Ramos (cell line): ENCODE measurements around the gene TCF15.

Experiments
- in situ Hi-C: fragments of 300-500 bp; cut with MboI; formaldehyde crosslinking; loops from one replicate; pipeline ENCODE4 v1.14.3; 2022; ENCODE audit warnings: low sequenced_read_pairs; ENCODE audit not compliant: unreplicated experiment

The TCF15 gene

DNA sequence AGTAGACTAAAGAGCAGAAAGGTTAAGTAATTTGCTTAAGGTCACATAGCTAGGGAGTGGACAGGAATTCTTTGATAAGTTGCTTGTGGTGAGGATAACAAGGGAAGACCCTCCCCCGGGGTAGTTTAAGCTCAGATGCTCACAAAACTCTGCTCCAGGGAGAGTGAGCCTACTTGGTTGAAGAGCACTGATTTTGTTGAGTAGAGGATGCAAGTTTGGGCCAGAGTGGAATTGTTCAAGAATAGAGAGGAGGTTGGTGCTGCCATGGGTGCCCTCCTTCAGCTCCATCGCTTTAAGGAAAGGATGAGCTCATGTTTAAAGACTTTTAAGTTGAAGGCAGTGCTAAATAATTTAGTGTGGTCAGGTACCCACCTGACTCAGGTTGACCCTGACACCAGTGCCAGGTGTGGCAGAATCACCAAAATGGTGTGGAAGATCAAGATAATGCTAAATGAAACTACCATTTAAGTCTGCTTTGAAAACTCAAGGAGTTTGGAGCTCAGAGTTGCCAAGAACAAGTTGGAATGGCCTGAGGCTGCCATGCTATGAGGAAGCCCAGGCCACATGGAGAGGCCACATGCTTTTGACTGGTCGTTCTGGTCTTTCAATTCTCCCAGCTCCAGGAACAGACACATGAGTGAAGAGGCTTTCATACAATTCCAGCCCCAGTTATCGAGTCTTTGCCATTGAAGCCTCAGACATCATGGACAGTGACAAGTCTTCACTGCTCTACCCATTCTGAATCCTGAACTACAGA lies 8.0 kb upstream of the TCF15 start:
- in situ Hi-C loops, result no loop called here

DNA sequence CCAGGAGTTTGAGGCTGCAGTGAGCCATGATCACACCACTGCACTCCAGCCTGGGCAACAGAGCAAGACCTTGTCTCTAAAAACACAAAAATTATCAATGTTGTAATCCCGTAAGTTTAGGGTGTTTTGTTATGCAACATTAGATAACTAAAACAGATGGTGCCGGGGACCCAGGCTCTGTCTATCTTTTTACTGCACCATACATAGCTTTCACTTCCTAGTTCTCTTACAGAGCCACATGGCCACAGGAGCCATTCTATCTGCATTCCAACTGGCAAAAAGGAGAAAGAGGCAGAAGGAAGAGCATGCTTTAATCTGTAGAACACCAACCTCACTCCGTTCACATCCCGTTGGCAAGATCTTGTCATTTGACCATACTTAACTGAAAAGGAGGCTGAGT lies 5.4 kb upstream of the TCF15 start:
- in situ Hi-C loops, result no loop called here

- in situ Hi-C loops, result no loop called here
Measured at GRCh38 chr20:611843-612185, 1.7 kb upstream of the TCF15 start.

DNA sequence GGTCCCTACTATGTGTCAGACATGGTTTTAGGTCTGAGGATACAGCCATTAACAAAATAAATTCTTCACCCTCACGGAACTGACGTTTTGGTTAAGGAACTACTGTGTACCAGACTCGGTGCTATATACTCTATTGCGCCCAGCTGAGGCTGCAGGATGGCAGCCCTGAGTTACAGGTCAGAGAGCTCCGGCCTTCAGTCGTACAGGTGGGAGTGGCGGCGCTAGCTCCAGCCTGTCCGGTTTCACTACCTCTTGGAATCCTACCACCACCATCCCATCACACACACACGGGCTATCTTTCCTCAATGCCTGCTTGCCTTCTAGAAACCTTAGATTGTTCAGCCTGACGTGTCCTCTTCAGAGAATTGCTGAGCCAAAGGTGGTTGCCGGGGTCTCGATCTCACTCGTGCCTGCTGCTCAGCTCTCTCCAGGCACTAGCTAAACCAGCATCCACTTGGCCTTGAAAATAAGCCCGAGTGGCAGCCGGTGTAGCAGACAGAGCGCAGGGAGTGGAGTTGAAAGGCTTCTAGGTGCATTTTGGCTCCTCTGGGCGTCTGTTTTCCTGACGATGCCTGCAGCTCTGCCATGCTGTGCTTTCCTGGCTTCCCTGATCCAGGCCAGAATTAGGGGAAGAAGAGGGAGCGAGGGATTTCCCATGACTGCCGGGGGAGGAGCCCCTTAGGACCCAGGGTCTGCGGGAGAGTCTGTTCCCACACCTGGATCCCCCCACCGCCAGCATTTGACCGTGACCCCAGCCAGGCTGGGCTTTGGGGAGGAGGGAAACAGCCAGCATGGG lies 1.1 kb upstream of the TCF15 start:
- in situ Hi-C loops, result no loop called here

GRCh38 chr20:609371-609964 lies 641 bp downstream of the TCF15 start:
- in situ Hi-C loops, result no loop called here

GRCh38 chr20:608970-609369 lies 1.1 kb downstream of the TCF15 start:
- in situ Hi-C loops, result no loop called here

DNA sequence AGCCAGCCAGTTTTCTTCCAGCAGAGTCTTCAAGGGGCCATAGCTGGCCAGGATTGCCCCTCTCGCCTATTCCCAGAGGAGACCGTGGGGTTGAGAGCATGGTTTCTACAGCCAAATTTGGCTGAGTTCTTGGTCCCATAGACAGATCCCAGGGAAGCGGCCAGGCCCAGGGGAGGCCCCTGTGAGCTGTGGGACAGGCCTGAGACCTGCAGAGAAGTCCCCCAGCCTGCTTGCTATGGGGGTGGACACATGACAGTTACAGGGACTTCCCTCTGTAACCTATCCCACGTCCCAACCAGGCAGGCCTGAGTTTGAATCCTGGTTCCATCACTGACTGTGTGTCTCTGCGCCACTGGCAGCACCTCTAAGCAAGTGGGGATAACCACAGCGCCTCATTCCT lies 2.6 kb downstream of the TCF15 start:
- in situ Hi-C loops, result no loop called here

GRCh38 chr20:605237-605636 lies 4.9 kb downstream of the TCF15 start:
- in situ Hi-C loops, result no loop called here

DNA sequence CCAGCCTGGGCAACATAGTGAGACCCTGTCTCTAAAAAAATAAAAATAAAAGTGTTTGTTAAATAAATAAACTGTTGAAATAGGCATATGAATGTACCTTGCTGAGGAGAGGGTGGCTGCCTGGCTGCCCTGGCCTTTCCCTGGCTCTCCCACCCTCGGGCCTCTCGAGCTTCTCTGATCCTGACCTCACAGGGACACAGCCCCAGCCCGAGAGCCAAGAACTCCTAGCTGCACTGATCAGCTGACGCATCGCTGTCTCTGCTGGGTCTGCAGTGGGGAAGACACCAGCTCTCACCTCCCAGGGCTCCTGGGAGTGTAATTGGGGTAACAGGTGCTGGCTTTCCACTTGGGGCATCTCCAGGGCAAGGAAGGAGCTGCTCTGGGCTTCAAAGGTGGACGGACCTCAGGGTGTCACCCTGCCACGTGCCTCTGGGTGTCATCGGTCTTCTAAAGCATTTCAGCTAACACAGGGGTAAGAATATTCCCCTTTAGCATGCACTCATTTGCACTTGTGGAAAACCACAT lies 6.9 kb downstream of the TCF15 start:
- in situ Hi-C loops, result no loop called here

DNA sequence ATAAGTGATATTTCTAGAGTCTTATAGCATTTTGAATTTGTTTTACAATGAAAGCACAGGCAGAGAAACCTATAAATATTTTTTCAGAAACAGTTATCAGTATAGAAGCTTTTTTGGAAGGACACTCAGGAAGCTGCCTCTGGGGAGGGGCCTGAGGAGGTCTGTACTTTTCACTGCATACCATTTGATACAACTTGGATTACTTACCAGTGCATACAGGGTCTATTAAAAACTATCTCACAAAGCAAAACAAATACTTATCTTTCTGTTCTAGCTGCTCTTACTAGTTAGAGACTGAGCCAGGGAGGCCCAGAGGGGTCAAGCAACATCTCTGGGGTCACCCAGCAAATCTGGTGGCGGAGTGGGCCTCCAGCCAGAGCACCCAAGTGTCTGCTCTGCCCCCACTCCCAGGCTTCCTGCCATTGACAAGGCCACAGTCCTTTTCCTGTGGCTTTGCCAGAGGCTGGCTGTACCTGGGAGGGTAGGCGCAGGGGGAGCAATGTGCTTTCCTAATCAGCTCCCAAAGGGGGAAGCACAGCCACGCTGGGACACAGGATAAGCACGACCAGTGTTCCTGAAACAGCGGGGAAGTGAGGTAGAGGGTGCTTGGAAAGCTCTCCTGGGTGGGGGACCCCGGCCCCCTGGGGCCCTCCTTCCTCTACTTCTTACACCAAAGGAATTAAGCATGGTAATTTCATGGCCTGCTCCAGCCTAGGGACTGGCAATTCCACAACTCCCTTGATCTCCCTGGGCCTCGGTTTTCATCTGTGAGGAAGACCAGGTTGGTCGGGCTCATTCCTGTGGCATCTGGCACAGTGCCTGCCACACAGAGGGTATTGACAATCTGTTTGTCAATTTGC lies 7.8 kb downstream of the TCF15 start:
- in situ Hi-C loops, result no loop called here

DNA sequence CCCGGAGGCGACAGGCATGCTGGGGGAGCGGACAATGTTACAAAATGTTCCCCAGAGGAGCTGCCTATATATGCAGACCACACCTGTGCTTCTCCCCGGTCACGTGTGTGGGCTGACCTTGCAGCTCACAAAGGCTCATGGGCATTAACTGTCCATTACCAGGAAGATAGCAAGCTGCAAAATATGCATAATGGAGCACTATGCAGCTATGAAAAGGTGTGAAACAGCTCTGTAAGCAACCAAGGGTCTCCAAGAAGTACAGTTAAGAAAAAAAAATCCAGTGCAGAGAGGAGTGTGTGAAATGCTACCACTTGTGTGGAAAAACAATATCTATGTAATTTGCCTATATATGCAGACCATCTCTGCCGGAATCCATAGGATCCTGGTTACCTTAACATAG lies 9.4 kb downstream of the TCF15 start:
- in situ Hi-C loops, result no loop called here

DNA sequence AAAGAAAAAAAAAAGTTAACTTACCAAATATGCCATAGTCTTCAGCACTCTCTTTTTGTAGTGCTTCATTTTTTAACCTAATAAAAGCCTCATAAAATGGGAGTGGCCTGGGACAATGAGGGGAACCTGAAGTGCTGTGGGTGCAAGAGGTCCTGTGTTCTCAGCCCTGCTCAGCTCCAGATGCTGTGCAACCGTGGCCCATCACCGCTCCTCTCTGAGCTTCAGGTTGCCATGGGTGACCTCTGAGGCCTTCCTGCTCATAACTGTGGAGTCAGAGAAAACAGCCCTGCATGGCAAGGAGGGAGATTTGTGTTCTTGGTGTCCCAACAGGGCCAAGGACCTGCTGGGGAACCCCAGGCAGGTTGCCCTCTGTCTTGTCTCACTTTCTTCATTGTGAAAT lies 10.0 kb downstream of the TCF15 start:
- in situ Hi-C loops, result no loop called here

- in situ Hi-C loops, result no loop called here
Measured at GRCh38 chr20:598133-598850, 11.8 kb downstream of the TCF15 start.

DNA sequence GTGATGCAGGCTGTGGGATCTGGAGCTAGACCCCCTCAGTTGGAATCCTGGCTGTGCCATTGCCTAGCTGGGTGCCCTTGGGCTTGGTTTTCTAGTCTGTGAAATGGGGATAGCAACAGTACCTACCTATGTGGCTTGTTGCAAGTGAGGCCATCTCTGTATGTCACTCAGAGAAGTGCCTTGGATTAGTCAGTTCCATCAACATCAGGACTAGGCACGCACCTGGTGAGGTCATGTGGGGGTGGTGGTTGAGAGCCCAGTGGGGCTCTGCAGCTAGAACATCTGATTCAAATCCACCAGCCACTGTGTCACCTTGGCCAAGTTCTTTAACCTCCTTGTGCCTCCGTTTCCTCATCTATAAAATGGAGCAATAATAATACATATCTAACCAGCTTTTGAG lies 12.5 kb downstream of the TCF15 start:
- in situ Hi-C loops, result no loop called here

- in situ Hi-C loops, result no loop called here
Measured at GRCh38 chr20:595330-596308, 14.5 kb downstream of the TCF15 start.

GRCh38 chr20:592506-592905 lies 17.6 kb downstream of the TCF15 start:
- in situ Hi-C loops, result no loop called here

- in situ Hi-C loops, result no loop called here
Measured at GRCh38 chr20:591941-592340, 18.2 kb downstream of the TCF15 start.

DNA sequence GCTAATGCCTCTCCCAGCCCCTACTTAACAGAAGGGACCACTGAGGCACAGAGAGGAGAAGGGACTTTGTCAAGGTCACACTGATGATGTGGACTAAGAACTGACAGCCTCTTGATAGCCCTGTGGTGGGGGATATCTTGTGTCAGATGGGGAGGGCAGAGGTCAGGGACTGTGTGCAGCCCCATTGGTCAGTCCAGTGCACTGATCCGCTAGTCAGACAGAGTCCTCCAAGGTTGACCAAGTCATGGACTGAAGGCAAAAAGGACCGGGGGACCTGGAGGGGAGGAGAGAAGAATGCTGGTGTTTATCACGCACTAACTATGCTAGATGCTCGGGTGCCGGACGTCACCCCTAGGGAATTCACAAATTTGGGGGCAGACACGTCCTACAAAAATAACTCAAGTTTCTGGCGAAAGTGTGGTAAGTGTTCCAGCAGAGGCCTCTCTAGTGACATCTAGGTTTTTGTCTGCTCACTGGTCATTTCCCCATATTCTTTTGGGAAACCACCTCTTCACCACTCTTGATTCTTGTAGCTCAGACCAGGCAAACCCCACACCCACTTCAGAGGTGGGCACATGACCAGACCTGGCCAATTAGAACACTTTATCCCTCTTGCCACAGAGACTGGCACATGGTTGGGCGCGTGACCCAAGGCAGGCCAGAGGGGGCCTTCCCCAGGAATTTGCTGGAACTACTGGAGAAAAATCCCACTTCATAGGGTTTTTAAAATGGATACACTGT lies 21.0 kb downstream of the TCF15 start:
- in situ Hi-C loops, result no loop called here
